NCI-H2227 treated with DMSO at 0.1 percent for 48 hours (cell line): ENCODE results near the gene NDUFB6.
"Not testable (repeated sequence)": the region's sequence is repeated elsewhere in the genome, so short reads cannot be mapped to it uniquely, and the experiment has no call there.

Source experiments
- DNase-seq: peaks from one replicate; lab custom pipeline; 2025; lab: John Stamatoyannopoulos, UW

Gene NDUFB6

DNA sequence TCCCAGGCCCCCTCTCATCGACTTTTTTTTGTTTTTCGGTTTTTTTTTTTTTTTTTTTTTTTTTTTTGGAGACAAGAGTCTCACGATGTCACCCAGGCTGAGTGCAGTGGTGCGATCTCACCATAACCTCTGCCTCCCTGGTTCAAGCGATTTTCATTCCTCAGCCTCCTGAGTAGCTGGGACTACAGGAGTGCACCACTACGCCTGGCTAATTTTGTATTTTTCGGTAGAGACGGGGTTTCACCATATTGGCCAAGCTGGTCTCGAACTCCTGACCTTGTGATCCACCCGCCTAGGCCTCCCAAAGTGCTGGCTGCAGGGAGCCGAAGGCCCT, 48.4 kb downstream of the NDUFB6 start:
- DNase-seq, result not testable (repeated sequence)

DNA sequence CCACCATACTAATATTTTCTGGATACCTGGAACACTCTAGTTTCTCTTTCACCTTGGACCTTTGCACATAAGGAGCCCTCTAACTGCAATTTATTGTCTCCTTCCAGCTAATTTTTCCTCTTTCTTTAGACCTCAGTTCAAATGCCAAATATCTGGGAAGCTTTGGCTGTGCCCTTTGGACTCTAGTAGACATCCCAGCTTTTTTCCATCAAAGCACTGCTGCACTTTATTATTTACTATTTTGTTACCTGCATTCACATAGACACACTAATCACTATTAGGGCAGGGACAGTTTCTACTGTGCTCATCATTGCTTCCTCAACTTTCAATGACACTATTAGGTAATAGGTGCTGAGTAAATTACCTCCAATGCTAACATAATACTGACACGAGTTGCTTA, 49.0 kb downstream of the NDUFB6 start:
- DNase-seq, result no peak

DNA sequence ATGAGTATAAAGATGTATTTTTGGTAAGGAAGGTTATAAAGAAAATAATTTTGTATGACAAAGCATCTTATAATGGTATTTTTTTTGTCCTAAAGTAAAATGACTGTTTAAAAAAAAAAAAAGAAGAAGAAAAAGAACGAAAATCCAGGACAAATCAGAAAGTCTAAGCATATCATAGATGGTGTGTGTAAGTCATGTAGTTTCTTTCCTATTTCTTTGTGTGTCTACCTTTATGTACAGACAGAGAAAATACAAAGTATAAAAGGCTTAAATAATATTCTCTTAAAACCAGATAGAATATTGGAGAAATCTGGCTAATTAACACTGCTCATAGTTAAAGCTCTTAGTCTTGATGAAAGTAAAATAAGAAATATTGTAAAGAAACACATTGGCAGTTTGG, 54.7 kb downstream of the NDUFB6 start:
- DNase-seq, result no peak

DNA sequence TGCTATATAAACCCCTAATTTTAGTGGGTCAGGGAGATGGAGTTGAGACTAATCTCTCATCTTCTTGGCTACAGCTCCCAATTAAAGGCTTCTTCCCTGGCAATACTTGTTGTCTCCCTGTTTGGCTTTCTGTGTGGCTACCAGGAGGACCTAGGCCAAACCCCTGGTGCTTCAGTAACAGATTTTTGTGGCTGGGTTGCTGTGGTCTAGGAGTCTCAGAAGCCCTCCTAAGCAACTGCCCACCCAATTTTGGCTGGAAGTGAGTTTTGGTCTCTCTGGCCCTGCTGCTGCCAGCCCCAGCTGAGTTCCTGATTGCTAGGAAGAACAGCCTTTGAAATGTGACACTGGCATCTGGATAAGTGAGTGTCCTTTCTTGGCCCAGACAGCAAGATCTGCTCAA, 56.7 kb downstream of the NDUFB6 start:
- no peak for DNase-seq

DNA sequence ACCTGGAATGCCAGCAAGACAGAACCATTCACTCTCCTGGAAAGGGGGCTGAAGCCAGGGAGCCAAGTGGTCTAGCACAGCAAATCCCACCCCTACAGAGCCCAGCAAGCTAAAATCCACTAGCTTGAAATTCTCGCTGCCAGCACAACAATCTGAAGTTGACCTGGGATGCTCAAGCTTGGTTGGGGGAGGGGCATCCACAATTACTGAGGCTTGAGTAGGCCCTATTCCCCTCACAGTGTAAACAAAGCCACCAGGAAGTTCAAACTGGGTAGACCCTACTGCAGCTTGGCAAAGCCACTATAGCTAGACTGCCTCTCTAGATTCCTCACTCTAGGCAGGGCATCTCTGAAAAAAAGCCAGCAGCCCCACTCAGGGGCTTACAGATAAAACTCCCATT, 64.2 kb downstream of the NDUFB6 start:
- DNase-seq, result no peak

DNA sequence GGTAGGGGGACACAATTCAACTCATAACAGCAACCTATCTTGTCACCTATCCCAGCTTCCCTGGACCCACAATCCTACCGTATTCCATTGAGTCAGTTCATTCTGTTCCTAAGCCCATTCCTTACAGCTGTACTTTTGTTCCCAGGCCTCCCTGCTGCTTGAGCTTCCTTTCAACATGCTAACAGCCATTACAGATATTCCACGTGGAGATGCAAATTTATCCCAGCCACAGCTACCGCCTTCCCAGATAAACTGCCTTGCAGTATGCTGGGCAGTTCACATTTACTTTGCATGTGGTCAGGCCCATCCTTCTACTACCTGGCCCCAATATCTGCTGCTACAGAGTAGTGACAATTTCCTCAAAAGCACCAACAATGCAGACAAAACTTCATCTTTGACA, 70.0 kb downstream of the NDUFB6 start:
- DNase-seq, result no peak
